GM19463 (cell line): ENCODE measurements around the gene PBLD.
"Not testable (repeated sequence)": the region's sequence is repeated elsewhere in the genome, so short reads cannot be mapped to it uniquely, and the experiment has no call there.

ENCODE experiments used
- ATAC-seq: cut with Tn5 transposase; IDR thresholded peaks from one replicate; pipeline ENCODE4 v1.9.1; 2021; ENCODE audit warnings: mild to moderate bottlenecking, moderate library complexity; ENCODE audit not compliant: unreplicated experiment

The PBLD gene

GRCh38 chr10:68284062-68285001 is 48.4 kb downstream of the PBLD start:
- no peak for ATAC-seq

- no peak for ATAC-seq
These were observed 52.0 kb downstream of the PBLD start for GRCh38 chr10:68280758-68281157.

- not testable (repeated sequence) for ATAC-seq
These were observed 53.6 kb downstream of the PBLD start for GRCh38 chr10:68278906-68279753.

GRCh38 chr10:68277814-68278213 is 54.9 kb downstream of the PBLD start:
- not testable (repeated sequence) for ATAC-seq

- no peak for ATAC-seq
These were observed 56.5 kb downstream of the PBLD start for GRCh38 chr10:68276224-68276623.

GRCh38 chr10:68275600-68276126 is 57.1 kb downstream of the PBLD start:
- ATAC-seq, result no peak

GRCh38 chr10:68272833-68273232 is 59.9 kb downstream of the PBLD start:
- ATAC-seq, result no peak

- ATAC-seq, result no peak
These were observed 61.4 kb downstream of the PBLD start for GRCh38 chr10:68271196-68271882.

GRCh38 chr10:68269562-68270290 is 63.0 kb downstream of the PBLD start:
- no peak for ATAC-seq

GRCh38 chr10:68261132-68261856 is 71.4 kb downstream of the PBLD start:
- ATAC-seq, result no peak

- no peak for ATAC-seq
These were observed 79.4 kb downstream of the PBLD start for GRCh38 chr10:68253346-68253745.

- peak; percentile 48 for ATAC-seq
These were observed 80.9 kb downstream of the PBLD start for GRCh38 chr10:68251625-68252495.

- no peak for ATAC-seq
These were observed 81.6 kb downstream of the PBLD start for GRCh38 chr10:68251151-68251550.

GRCh38 chr10:68249297-68249696 is 83.4 kb downstream of the PBLD start:
- ATAC-seq, result no peak

- ATAC-seq, result no peak
These were observed 84.8 kb downstream of the PBLD start for GRCh38 chr10:68247931-68248330.

- ATAC-seq, result not testable (repeated sequence)
These were observed 86.3 kb downstream of the PBLD start for GRCh38 chr10:68246397-68246796.

GRCh38 chr10:68242051-68242450 is 90.7 kb downstream of the PBLD start:
- ATAC-seq, result no peak

GRCh38 chr10:68239596-68240150 is 93.1 kb downstream of the PBLD start:
- ATAC-seq, result no peak
